Suprapubic skin (tissue), 4 donors: ENCODE data around the gene LARP6. TPM values are rescaled to one million over a fixed set of nuclear protein-coding genes. Genes with fewer than 3 reads are reported as not detected.
"Not testable (repeated sequence)": the region's sequence is repeated elsewhere in the genome, so short reads cannot be mapped to it uniquely, and the experiment has no call there.

ENCODE experiments used
- DNase-seq, 2 donors: peaks; one replicate each; pipeline ENCODE4 v3.0.0-alpha.2; 2019; ENCODE audit warnings: low spot score in 2 of 2
- H3K27ac ChIP-seq: fragments of 200-600 bp; sonication (generic); one replicate; pipeline ENCODE4 v1.5.1; 2019
- H3K27me3 ChIP-seq: fragments of 200-600 bp; sonication (generic); one replicate; pipeline ENCODE4 v1.5.1; 2019
- H3K36me3 ChIP-seq: fragments of 200-600 bp; sonication (generic); one replicate; pipeline ENCODE4 v1.5.1; 2019
- H3K4me1 ChIP-seq: fragments of 200-600 bp; sonication (generic); one replicate; pipeline ENCODE4 v1.5.1; 2019
- H3K4me3 ChIP-seq: fragments of 200-600 bp; sonication (generic); one replicate; pipeline ENCODE4 v1.5.1; 2019; ENCODE audit warnings: mild to moderate bottlenecking
- H3K9me3 ChIP-seq: fragments of 200-600 bp; sonication (generic); one replicate; pipeline ENCODE4 v1.5.1; 2019
- EP300 ChIP-seq: sonication (generic); formaldehyde crosslinking; IDR thresholded peaks from one replicate; pipeline ENCODE4 v1.6.1; 2017; ENCODE audit warnings: antibody characterized with exemption
- POLR2A ChIP-seq, 2 donors: fragments of 450-650 bp; IDR thresholded peaks; one replicate each; pipeline ENCODE4 v1.6.1; 2017; ENCODE audit warnings: antibody characterized with exemption in 2 of 2, mild to moderate bottlenecking in 2 of 2, moderate library complexity in 2 of 2
- POLR2AphosphoS5 ChIP-seq, 3 donors: sonication (generic); formaldehyde crosslinking; IDR thresholded peaks; one replicate each; pipeline ENCODE4 v1.6.1; 2017; ENCODE audit warnings: antibody characterized with exemption in 3 of 3
- WGBS: methylation state at CpG from one replicate; pipeline ENCODE4 v1.1.5; 2018; 5-methylcytosine and 5-hydroxymethylcytosine counted together
- total RNA-seq, 4 donors: library from RNA; depleted of rRNA; stranded (reverse); fragments of >200 nt; gene quantifications; one replicate each; pipeline ENCODE4 v1.1.0, GENCODE V29; 2016
- TF ChIP-seq, protein P1 (sequence below), 2 donors: fragments of 200-600 bp in 1 of 2; fragments of 450-650 bp in 1 of 2; sonication (generic) in 1 of 2; IDR thresholded peaks; one replicate each; pipeline ENCODE4 v1.5.1; 2016 to 2019; ENCODE audit warnings: antibody characterized with exemption in 2 of 2, mild to moderate bottlenecking in 1 of 2, moderate library complexity in 1 of 2

The LARP6 gene
- total RNA-seq, 4 donors from 2014 or later: 2.4 to 15.0 (median 9.8) TPM

DNA sequence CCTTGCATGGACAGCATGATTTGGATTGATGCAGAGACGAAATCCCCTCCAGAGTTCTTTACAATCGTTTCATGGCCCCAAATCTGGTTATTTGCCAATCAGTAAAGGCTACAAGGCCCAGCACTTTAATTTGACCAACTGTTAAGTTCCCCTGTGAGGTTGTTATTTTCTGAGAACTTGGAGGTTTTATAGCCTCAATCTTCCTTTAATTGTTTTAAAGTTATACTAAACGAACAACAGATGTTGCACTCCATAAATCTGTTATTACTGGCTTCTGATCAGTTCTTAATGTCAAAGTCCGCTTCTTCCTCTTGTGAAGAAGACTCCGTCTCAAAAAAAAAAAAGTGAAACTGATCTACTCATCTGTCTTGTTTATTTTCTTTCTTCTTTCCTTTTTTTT, 30.8 kb downstream of the LARP6 start:
- no peaks in the 10 kb centered on the region for H3K27me3 ChIP-seq
- no peaks in the 10 kb centered on the region for H3K9me3 ChIP-seq
- H3K4me1 ChIP-seq: peaks cover 18% of the 10 kb centered on the region
- no peak overlapping the region for H3K4me3 ChIP-seq
- TF ChIP-seq POLR2A (IDR thresholded peaks at IDR 0.05) (no peak), POLR2AphosphoS5 (IDR thresholded peaks at IDR 0.05) (no peak)
- H3K36me3 ChIP-seq: no peaks in the 10 kb centered on the region
- 48% methylated on average over 5 of the region's 5 CpGs for WGBS
- H3K27ac ChIP-seq: no peak overlapping the region
- DNase-seq: no peak

DNA sequence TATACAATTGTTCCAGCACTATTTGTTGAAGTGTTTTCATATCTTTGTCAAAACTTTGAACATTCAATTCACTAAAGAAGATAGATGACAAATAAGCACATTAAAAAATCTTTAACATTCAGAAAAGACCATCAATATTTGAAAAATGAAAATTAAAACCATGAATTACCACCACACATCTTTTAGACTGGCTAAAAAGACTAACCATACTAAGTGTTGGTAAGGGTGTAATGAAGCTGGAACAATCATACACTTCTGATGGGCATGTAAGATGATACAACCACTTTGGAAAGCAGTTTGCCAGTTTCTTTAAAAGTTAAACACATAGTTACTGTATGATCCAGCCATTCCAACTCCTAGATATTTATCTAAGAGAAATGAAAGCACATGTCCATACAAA, 33.7 kb downstream of the LARP6 start:
- no peak overlapping the region for H3K4me3 ChIP-seq

DNA sequence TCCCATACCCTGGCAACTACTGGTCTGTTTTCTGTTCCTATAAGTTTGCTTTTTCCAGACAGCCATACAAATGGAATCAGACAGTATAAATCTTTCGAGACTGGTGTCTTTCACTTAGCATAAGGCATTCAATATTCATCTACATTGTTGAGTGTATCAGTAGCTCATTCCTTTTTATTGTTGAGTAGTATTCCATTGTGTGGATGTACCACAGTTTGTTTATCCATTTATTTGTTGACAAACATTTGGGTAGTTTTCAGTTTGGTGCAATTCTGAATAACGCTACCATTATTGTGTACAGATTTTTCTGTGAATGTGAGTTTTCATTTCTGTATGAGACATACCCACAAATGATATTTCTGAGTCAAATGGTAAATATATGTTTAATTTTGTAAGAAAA, 35.4 kb downstream of the LARP6 start:
- Histone ChIP-seq H3K27ac (no peak overlapping the region), H3K36me3 (no peaks in the 10 kb centered on the region), H3K27me3 (no peaks in the 10 kb centered on the region), H3K4me1 (no peaks in the 10 kb centered on the region), H3K4me3 (no peak overlapping the region), H3K9me3 (no peaks in the 10 kb centered on the region)
- TF ChIP-seq, protein P1, sequence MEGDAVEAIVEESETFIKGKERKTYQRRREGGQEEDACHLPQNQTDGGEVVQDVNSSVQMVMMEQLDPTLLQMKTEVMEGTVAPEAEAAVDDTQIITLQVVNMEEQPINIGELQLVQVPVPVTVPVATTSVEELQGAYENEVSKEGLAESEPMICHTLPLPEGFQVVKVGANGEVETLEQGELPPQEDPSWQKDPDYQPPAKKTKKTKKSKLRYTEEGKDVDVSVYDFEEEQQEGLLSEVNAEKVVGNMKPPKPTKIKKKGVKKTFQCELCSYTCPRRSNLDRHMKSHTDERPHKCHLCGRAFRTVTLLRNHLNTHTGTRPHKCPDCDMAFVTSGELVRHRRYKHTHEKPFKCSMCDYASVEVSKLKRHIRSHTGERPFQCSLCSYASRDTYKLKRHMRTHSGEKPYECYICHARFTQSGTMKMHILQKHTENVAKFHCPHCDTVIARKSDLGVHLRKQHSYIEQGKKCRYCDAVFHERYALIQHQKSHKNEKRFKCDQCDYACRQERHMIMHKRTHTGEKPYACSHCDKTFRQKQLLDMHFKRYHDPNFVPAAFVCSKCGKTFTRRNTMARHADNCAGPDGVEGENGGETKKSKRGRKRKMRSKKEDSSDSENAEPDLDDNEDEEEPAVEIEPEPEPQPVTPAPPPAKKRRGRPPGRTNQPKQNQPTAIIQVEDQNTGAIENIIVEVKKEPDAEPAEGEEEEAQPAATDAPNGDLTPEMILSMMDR (IDR thresholded peaks at IDR 0.05): no peak
- TF ChIP-seq POLR2AphosphoS5 (IDR thresholded peaks at IDR 0.05) (no peak), POLR2A (IDR thresholded peaks at IDR 0.05) (no peak)
- WGBS: 98% methylated on average over 2 of the region's 2 CpGs
- no peak for DNase-seq

More for the DNA sequence above, 33.7 kb downstream of the LARP6 start:
- Histone ChIP-seq H3K4me1 (peaks cover 3% of the 10 kb centered on the region), H3K27me3 (no peaks in the 10 kb centered on the region), H3K9me3 (no peaks in the 10 kb centered on the region), H3K36me3 (no peaks in the 10 kb centered on the region), H3K27ac (no peak overlapping the region)
- TF ChIP-seq, protein P1 (IDR thresholded peaks at IDR 0.05): no peak
- no peak for TF ChIP-seq POLR2AphosphoS5 (IDR thresholded peaks at IDR 0.05)
- TF ChIP-seq EP300: no peak
- no peak for TF ChIP-seq POLR2A (IDR thresholded peaks at IDR 0.05)
- no peak for DNase-seq

DNA sequence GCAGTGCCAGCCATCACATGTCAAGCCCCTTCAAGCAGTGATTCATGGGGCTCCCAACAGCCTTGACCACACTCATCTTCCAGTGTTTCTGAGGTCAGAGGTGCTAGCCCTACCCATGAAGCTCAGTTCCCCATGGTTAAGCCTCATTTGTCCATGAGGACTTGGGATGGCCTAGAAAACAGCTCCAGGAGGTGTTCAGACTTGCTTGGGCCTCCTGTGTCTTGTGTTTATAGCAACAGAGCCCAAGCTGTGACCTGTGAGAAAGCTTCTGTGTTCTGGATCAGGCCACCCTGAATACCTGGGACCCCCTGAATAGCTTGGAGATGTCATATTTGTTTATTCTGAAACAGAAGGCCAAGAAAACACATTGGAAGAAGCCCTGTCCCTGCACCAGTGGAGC, 36.7 kb downstream of the LARP6 start:
- no peaks in the 10 kb centered on the region for H3K9me3 ChIP-seq
- DNase-seq: no peak
- H3K27me3 ChIP-seq: no peaks in the 10 kb centered on the region
- H3K4me1 ChIP-seq: peaks cover under 1% of the 10 kb centered on the region
- H3K27ac ChIP-seq: no peak overlapping the region
- TF ChIP-seq, protein P1 (IDR thresholded peaks at IDR 0.05): no peak
- TF ChIP-seq EP300: no peak
- TF ChIP-seq POLR2A (IDR thresholded peaks at IDR 0.05): no peak
- no peak for TF ChIP-seq POLR2AphosphoS5 (IDR thresholded peaks at IDR 0.05)
- no peak overlapping the region for H3K4me3 ChIP-seq
- H3K36me3 ChIP-seq: no peaks in the 10 kb centered on the region

DNA sequence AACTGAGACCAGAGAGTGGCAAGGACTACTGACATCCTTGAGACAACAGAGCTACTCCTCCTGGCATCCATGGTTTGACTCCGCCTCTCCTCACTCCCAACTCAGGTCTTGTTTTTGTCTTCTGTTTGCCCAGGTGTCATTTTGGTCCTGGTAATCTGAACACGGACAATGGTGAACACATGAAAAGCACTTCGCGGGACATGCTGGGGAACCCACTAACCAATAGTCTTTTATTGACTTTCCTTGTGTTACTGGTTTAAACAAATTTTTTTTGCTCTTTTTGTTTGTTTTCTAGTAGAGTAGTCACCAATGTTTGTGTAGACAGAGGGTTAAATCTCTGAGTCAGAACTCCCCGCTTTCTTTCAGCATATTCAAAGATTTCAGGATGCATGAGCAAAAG, 38.4 kb downstream of the LARP6 start:
- DNase-seq: no peak
- 94% methylated on average over 5 of the region's 5 CpGs for WGBS
- TF ChIP-seq POLR2A (IDR thresholded peaks at IDR 0.05): no peak
- TF ChIP-seq EP300: no peak
- TF ChIP-seq POLR2AphosphoS5 (IDR thresholded peaks at IDR 0.05): no peak
- TF ChIP-seq, protein P1 (IDR thresholded peaks at IDR 0.05): no peak
- Histone ChIP-seq H3K27ac (no peak overlapping the region), H3K27me3 (no peaks in the 10 kb centered on the region), H3K4me1 (peaks cover 7% of the 10 kb centered on the region), H3K4me3 (no peak overlapping the region), H3K9me3 (no peaks in the 10 kb centered on the region), H3K36me3 (no peaks in the 10 kb centered on the region)

DNA sequence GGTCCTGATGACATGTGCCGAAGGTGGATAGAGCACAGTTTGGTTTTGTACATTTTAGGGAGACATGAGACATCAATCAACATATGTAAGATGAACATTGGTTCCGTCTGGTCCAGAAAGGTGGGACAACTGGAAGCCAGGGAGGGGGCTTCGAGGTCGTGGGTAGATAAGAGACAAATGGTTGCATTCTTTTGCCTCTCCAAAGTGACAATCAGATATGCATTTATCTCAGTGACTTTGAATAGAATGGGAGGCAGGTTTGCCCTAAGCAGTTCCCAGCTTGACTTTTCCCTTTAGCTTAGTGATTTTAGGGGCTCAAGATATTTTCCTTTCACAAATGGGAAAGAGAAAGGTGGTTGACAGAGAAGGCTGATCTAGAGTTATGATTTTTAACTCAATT, 38.9 kb downstream of the LARP6 start:
- not testable (repeated sequence) for H3K4me3 ChIP-seq, H3K9me3 ChIP-seq, H3K27ac ChIP-seq, H3K4me1 ChIP-seq, H3K27me3 ChIP-seq, H3K36me3 ChIP-seq, DNase-seq
- 88% methylated on average over 4 of the region's 4 CpGs for WGBS
